Neuronal stem cell (in vitro differentiated cells): Measurements from ENCODE around the gene RBKS.
"Not testable (repeated sequence)": the region's sequence is repeated elsewhere in the genome, so short reads cannot be mapped to it uniquely, and the experiment has no call there.

Experiments
- DNase-seq: peaks from one replicate; pipeline ENCODE4 v3.0.0-alpha.2; 2013; ENCODE audit warnings: low spot score
- H2AFZ ChIP-seq: one replicate; pipeline ENCODE4 v1.6.1; 2013; ENCODE audit warnings: mild to moderate bottlenecking, low read length, inconsistent platforms
- H2AK5ac ChIP-seq: 2 replicates; pipeline ENCODE4 v1.6.1; 2013; ENCODE audit warnings: low read depth, mild to moderate bottlenecking, inconsistent platforms, low read length, moderate library complexity, mixed read lengths
- H2BK120ac ChIP-seq: 2 replicates; pipeline ENCODE4 v1.6.1; 2013; ENCODE audit warnings: low read depth, mild to moderate bottlenecking, inconsistent platforms, low read length, moderate library complexity, mixed read lengths
- H2BK12ac ChIP-seq: one replicate; pipeline ENCODE4 v1.6.1; 2013; ENCODE audit warnings: low read length, inconsistent platforms
- H2BK15ac ChIP-seq: 2 replicates; pipeline ENCODE4 v1.6.1; 2013; ENCODE audit warnings: mild to moderate bottlenecking, low read length, inconsistent platforms, mixed read lengths
- H2BK5ac ChIP-seq: one replicate; pipeline ENCODE4 v1.6.1; 2013; ENCODE audit warnings: inconsistent platforms, mild to moderate bottlenecking, low read length, moderate library complexity
- H3K14ac ChIP-seq: one replicate; pipeline ENCODE4 v1.6.1; 2013; ENCODE audit warnings: low read length, inconsistent platforms
- H3K18ac ChIP-seq: 2 replicates; pipeline ENCODE4 v1.6.1; 2013; ENCODE audit warnings: low read length, inconsistent platforms
- H3K23ac ChIP-seq: 2 replicates; pipeline ENCODE4 v1.6.1; 2013; ENCODE audit warnings: low read depth, mild to moderate bottlenecking, mixed read lengths, low read length, inconsistent platforms; ENCODE audit not compliant: poor library complexity
- H3K27ac ChIP-seq: replicated peaks from 3 replicates; pipeline ENCODE4 v1.5.1; 2013; ENCODE audit warnings: low read length, inconsistent platforms
- H3K27me3 ChIP-seq, 3 experiments: 2 replicates each; pipeline ENCODE4 v1.6.1; 2013; ENCODE audit warnings: low read length in 3 of 3, mild to moderate bottlenecking in 2 of 3, inconsistent platforms in 1 of 3, low read depth in 1 of 3, mixed read lengths in 1 of 3, moderate library complexity in 1 of 3; ENCODE audit not compliant: control insufficient read depth in 3 of 3, insufficient read depth in 3 of 3
- H3K36me3 ChIP-seq, 2 donors: replicated peaks in 1 of 2; 2 replicates each; pipeline ENCODE4 v1.6.1; 2013; ENCODE audit warnings: low read length in 2 of 2; ENCODE audit not compliant: control insufficient read depth in 2 of 2, insufficient read depth in 2 of 2
- H3K4ac ChIP-seq: 2 replicates; pipeline ENCODE4 v1.6.1; 2013; ENCODE audit warnings: inconsistent platforms, mild to moderate bottlenecking, low read length, moderate library complexity
- H3K4me1 ChIP-seq, 2 donors: 1 replicate in 1 of 2; 2 replicates in 1 of 2; pipeline ENCODE4 v1.6.1; 2013; ENCODE audit warnings: low read length in 2 of 2, low read depth in 1 of 2; ENCODE audit not compliant: control insufficient read depth in 2 of 2, insufficient read depth in 1 of 2
- H3K4me2 ChIP-seq: one replicate; pipeline ENCODE4 v1.6.1; 2013; ENCODE audit warnings: mild to moderate bottlenecking, low read length, inconsistent platforms; ENCODE audit not compliant: insufficient read depth, poor library complexity, severe bottlenecking
- H3K4me3 ChIP-seq, 2 donors: 2 replicates each; pipeline ENCODE4 v1.5.1; 2013; ENCODE audit warnings: low read length in 2 of 2, mild to moderate bottlenecking in 2 of 2, inconsistent platforms in 1 of 2, moderate library complexity in 1 of 2
- H3K79me1 ChIP-seq: one replicate; pipeline ENCODE4 v1.6.1; 2013; ENCODE audit warnings: low read depth, mild to moderate bottlenecking, inconsistent platforms, low read length, moderate library complexity
- H3K9ac ChIP-seq: one replicate; pipeline ENCODE4 v1.6.1; 2013; ENCODE audit warnings: mild to moderate bottlenecking, low read depth, low read length, inconsistent platforms; ENCODE audit not compliant: poor library complexity
- H3K9me3 ChIP-seq, 2 donors: replicated peaks in 1 of 2; 2 replicates each; pipeline versions ENCODE3 to v1.6.1; 2013; ENCODE audit warnings: low read length in 2 of 2, mild to moderate bottlenecking in 2 of 2, inconsistent platforms in 1 of 2, low read depth in 1 of 2, mixed read lengths in 1 of 2, moderate library complexity in 1 of 2; ENCODE audit not compliant: control insufficient read depth in 2 of 2, insufficient read depth in 1 of 2
- H4K8ac ChIP-seq: one replicate; pipeline ENCODE4 v1.6.1; 2013; ENCODE audit warnings: low read depth, mild to moderate bottlenecking, inconsistent platforms, low read length, moderate library complexity
- H4K91ac ChIP-seq: one replicate; pipeline ENCODE4 v1.6.1; 2013; ENCODE audit warnings: low read length, low read depth, mild to moderate bottlenecking, inconsistent platforms; ENCODE audit not compliant: poor library complexity
- WGBS, 2 donors: extraction: QIAGEN DNeasy Blood & Tissue Kit; methylation state at CpG; one replicate each; pipeline ENCODE4 v1.1.7; 2013; ENCODE audit warnings: missing lambda C conversion rate in 2 of 2, mixed read lengths in 1 of 2; ENCODE audit not compliant: insufficient read length in 2 of 2, insufficient replicate concordance in 1 of 2; ENCODE audit errors: extremely low coverage in 2 of 2; 5-methylcytosine and 5-hydroxymethylcytosine counted together

RBKS gene

GRCh38 chr2:27754138-27754588 lies 136.0 kb downstream of the RBKS start:
- DNase-seq, result peak; percentile 57
- Histone ChIP-seq H3K79me1 (no peaks in the 10 kb centered on the region), H2AFZ (no peak overlapping the region), H2BK15ac (no peak overlapping the region), H3K23ac (no peak overlapping the region), H3K36me3 (no peaks in the 10 kb centered on the region), H3K14ac (no peak overlapping the region), H2BK120ac (no peak overlapping the region), H3K4me3 (no peak overlapping the region), H3K18ac (no peak overlapping the region), H3K4me1 (peaks cover 2 to 6% of the 10 kb centered on the region in 2 donors), H3K9ac (no peak overlapping the region), H4K8ac (no peak overlapping the region), H2AK5ac (no peak overlapping the region), H2BK12ac (no peak overlapping the region), H3K4ac (no peak overlapping the region), H4K91ac (no peak overlapping the region), H3K27ac (no peak overlapping the region), H2BK5ac (no peak overlapping the region), H3K4me2 (no peak overlapping the region), H3K27me3 (no peaks in the 10 kb centered on the region), H3K9me3 (peaks cover 2 to 4% of the 10 kb centered on the region in 2 donors)
- WGBS, 2 donors, result no CpG with 5 or more reads among the region's 4 CpGs

DNA sequence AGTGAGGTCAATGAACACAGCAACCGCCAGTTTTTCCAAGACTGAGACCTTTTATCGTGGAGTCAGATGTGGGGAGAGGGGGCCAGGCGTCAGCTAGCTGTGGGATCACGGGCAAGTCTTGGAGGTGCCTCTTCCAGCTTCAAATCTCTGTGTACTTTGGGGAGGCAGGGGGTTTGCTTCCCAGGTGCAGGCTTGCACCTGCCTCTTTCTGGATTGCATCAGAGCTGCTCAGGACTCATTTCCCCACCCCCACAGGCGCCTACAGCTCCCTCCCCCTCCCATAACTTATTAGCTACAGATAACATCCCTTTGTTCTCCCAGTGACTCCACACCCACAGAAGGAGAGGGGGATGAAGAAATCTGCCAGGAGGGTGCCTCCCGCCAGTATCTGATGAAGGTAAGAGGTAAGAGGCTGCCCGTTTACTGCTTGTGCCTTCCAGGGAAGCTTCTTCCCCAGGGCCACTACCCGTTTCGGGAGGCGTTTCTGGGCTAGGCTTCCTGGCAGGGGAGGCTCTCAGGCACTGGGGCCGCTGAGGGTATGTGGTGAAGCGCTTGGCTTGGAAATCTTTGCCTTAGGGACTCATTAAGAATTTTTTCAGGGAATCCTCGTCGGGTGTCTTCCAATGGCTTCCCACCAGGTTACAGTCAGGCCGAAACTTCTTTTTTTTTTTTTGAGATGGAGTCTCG lies 137.5 kb downstream of the RBKS start:
- Histone ChIP-seq H2BK12ac (no peak overlapping the region), H2BK120ac (no peak overlapping the region), H2BK15ac (no peak overlapping the region), H4K91ac (no peak overlapping the region), H3K9me3 (peaks cover 2 to 10% of the 10 kb centered on the region in 2 donors), H2BK5ac (no peak overlapping the region), H3K23ac (no peak overlapping the region), H3K14ac (no peak overlapping the region), H3K79me1 (no peaks in the 10 kb centered on the region), H3K4ac (no peak overlapping the region), H3K4me1 (peaks cover 2 to 6% of the 10 kb centered on the region in 2 donors), H3K4me3 (no peak overlapping the region), H3K27ac (peak overlapping the region; percentile 2), H2AFZ (peak overlapping the region; percentile 82), H4K8ac (no peak overlapping the region), H3K4me2 (peak overlapping the region; percentile 40), H3K18ac (peak overlapping the region; percentile 73), H3K27me3 (no peaks in the 10 kb centered on the region), H3K9ac (no peak overlapping the region), H2AK5ac (no peak overlapping the region), H3K36me3 (no peaks in the 10 kb centered on the region)
- DNase-seq, result no peak
- no CpG with 5 or more reads among the region's 16 CpGs for WGBS, 2 donors

DNA sequence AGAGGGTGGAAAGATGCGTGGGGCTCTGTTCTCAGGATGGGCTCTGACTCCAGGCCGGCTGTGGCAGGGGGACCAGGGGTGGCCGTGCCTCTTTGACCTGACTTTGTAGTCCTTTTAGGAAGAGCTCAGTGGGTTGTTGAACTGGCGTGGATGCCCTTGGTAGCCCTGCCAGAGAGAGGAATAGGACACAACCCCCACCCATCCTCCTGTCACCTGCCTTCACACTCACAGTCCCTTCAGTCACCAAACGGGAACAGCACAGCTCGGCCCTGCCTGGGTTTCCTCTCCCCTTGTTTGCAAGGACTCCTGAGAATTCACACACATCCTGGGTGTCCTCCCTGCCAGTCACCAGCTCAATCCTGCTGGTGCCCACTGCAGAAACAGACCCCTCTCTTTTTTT lies 138.8 kb downstream of the RBKS start:
- Histone ChIP-seq H3K79me1 (no peaks in the 10 kb centered on the region), H3K4me1 (peaks cover 2 to 6% of the 10 kb centered on the region in 2 donors), H3K9me3 (peaks cover 2 to 10% of the 10 kb centered on the region in 2 donors), H3K14ac (no peak overlapping the region), H4K8ac (no peak overlapping the region), H3K4ac (no peak overlapping the region), H2BK5ac (no peak overlapping the region), H3K27me3 (no peaks in the 10 kb centered on the region), H3K36me3 (no peaks in the 10 kb centered on the region), H3K18ac (no peak overlapping the region), H3K4me3 (no peak overlapping the region), H2AFZ (no peak overlapping the region), H4K91ac (no peak overlapping the region), H3K23ac (no peak overlapping the region), H2BK15ac (no peak overlapping the region), H3K4me2 (no peak overlapping the region), H2AK5ac (no peak overlapping the region), H2BK120ac (no peak overlapping the region), H3K9ac (no peak overlapping the region), H2BK12ac (no peak overlapping the region), H3K27ac (no peak overlapping the region)
- DNase-seq, result no peak
- WGBS, 2 donors, result no CpG with 5 or more reads among the region's 6 CpGs

DNA sequence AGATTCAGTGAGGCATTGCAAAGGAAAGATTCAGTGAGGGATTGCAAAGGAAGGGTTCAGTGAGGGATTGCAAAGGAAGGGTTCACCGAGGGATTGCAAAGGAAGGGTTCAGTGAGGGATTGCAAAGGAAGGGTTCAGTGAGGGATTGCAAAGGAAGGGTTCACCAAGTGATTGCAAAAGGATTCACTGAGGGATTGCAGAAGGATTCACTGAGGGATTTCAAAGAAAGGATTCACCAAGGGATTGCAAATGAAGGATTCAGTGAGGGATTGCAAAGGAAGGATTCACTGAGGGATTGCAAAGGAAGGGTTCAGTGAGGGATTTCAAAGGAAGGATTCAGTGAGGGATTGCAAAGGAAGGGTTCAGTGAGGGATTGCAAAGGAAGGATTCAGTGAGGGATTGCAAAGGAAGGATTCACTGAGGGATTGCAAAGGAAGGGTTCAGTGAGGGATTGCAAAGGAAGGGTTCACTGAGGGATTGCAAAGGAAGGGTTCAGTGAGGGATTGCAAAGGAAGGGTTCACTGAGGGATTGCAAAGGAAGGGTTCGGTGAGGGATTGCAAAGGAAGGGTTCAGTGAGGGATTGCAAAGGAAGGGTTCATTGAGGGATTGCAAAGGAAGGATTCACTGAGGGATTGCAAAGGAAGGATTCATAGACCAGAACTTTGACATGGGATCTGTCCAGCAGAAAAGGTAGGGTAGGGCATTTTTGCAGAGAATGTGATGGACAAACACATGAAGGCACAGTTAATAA lies 141.2 kb downstream of the RBKS start:
- H3K9me3 ChIP-seq, H3K9ac ChIP-seq, H2AFZ ChIP-seq, H3K4me1 ChIP-seq, H3K4me3 ChIP-seq, H4K8ac ChIP-seq, H3K14ac ChIP-seq, H3K36me3 ChIP-seq, H2BK12ac ChIP-seq, H3K18ac ChIP-seq, DNase-seq, H2BK120ac ChIP-seq, H3K23ac ChIP-seq, H3K27ac ChIP-seq, H3K79me1 ChIP-seq, H2AK5ac ChIP-seq, H2BK5ac ChIP-seq, H3K27me3 ChIP-seq, H2BK15ac ChIP-seq, H3K4me2 ChIP-seq, H3K4ac ChIP-seq, H4K91ac ChIP-seq: not testable (repeated sequence)
- no CpG with 5 or more reads among the region's 2 CpGs for WGBS, 2 donors
